SU-DHL-6 (cell line): ENCODE results near the gene TMEM9B.

Experiments used
- H2AFZ ChIP-seq: fragments of 200-600 bp; sonication (generic); 2 replicates; pipeline ENCODE4 v1.6.1; 2014; ENCODE audit warnings: low read depth, mild to moderate bottlenecking, moderate library complexity, mixed read lengths, antibody characterized with exemption, low read length; ENCODE audit not compliant: severe bottlenecking
- H3F3A ChIP-seq: fragments of 200-600 bp; shearing (Covaris generic); 2 replicates; pipeline ENCODE4 v1.6.0; 2016; ENCODE audit warnings: antibody characterized with exemption, mild to moderate bottlenecking; ENCODE audit not compliant: insufficient read depth
- H3K27ac ChIP-seq: fragments of 200-600 bp; sonication (generic); 2 replicates; pipeline ENCODE4 v1.5.1; 2016; ENCODE audit warnings: low read depth, mild to moderate bottlenecking, low read length, moderate library complexity, mixed read lengths
- H3K27me3 ChIP-seq: fragments of 200-600 bp; sonication (generic), shearing (Covaris generic); 2 replicates; pipeline ENCODE4 v1.6.0; 2014; ENCODE audit warnings: mild to moderate bottlenecking, low read length
- H3K36me3 ChIP-seq: fragments of 200-600 bp; sonication (generic); 2 replicates; pipeline ENCODE4 v1.6.1; 2014; ENCODE audit warnings: mild to moderate bottlenecking, low read length, mixed read lengths
- H3K4me2 ChIP-seq: fragments of 300-600, 200-600 bp; shearing (Covaris generic), sonication (generic); 2 replicates; pipeline ENCODE4 v1.6.0; 2014; ENCODE audit warnings: low read length, low read depth, mild to moderate bottlenecking; ENCODE audit not compliant: poor library complexity, severe bottlenecking
- H3K4me3 ChIP-seq: fragments of 200-600 bp; sonication (generic); 2 replicates; pipeline ENCODE4 v1.5.1; 2014; ENCODE audit warnings: antibody characterized with exemption, low read length, mild to moderate bottlenecking, mixed read lengths; ENCODE audit not compliant: insufficient read depth, poor library complexity, severe bottlenecking
- H3K79me2 ChIP-seq: fragments of 200-600 bp; sonication (generic); 2 replicates; pipeline ENCODE4 v1.6.1; 2014; ENCODE audit warnings: mild to moderate bottlenecking, low read length, moderate library complexity; ENCODE audit not compliant: insufficient read depth
- H3K9ac ChIP-seq: fragments of 200-600 bp; sonication (generic); 2 replicates; pipeline ENCODE4 v1.7.0; 2014; ENCODE audit warnings: mild to moderate bottlenecking, low read length
- H3K9me2 ChIP-seq: fragments of 200-600 bp; sonication (generic); replicated peaks from 2 replicates; pipeline ENCODE4 v1.6.1; 2014; ENCODE audit warnings: low read length; ENCODE audit not compliant: insufficient read depth
- H3K9me3 ChIP-seq: fragments of 200-600 bp; sonication (generic); 2 replicates; pipeline ENCODE4 v1.6.1; 2014; ENCODE audit warnings: low read length, mixed read lengths; ENCODE audit not compliant: insufficient read depth
- H4K20me1 ChIP-seq: fragments of 200-600 bp; sonication (generic); 2 replicates; pipeline ENCODE4 v1.6.1; 2014; ENCODE audit warnings: low read depth, mild to moderate bottlenecking, antibody characterized with exemption, low read length, moderate library complexity, mixed read lengths
- EZH2phosphoT487 ChIP-seq: fragments of 200-600 bp; sonication (generic), shearing (Covaris generic); conservative IDR thresholded peaks from 2 replicates; pipeline ENCODE4 v1.6.1; 2018; ENCODE audit warnings: mild to moderate bottlenecking, antibody characterized with exemption, low read length, moderate library complexity, mixed read lengths
- TF ChIP-seq, protein P1 (sequence below): fragments of 200-600 bp; sonication (generic); IDR thresholded peaks from one replicate; pipeline ENCODE4 v1.5.1; 2017; ENCODE audit warnings: antibody characterized with exemption, mild to moderate bottlenecking, low read length, moderate library complexity; ENCODE audit not compliant: insufficient read depth, poor library complexity, severe bottlenecking

The TMEM9B gene

DNA sequence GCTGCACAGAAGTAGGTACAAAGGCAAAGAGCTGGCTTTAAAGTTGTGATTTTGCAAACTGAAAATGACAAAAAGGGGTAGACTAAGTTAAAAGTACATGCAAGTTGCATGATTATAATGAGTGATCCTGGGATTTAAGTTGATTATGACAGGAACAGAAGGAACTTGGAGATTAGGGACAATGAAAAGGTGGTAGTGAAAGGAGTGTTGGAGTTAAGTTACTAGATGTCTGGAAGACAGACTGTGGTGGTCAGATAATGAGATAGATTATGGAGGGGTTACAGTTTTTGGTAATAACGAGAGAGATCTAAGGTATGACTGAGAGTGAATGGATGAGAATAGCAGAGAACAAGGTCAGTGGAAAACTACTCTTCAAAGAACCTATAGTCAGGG, 7.7 kb upstream of the TMEM9B start:
- H3F3A ChIP-seq = no peaks in the 10 kb centered on the region
- H3K27ac ChIP-seq = no peak overlapping the region
- H3K36me3 ChIP-seq = no peaks in the 10 kb centered on the region
- no peaks in the 10 kb centered on the region for H4K20me1 ChIP-seq
- H3K79me2 ChIP-seq = no peaks in the 10 kb centered on the region
- no peaks in the 10 kb centered on the region for H3K9me3 ChIP-seq
- H2AFZ ChIP-seq = no peak overlapping the region
- no peaks in the 10 kb centered on the region for H3K27me3 ChIP-seq
- H3K9ac ChIP-seq = no peak overlapping the region
- TF ChIP-seq, protein P1, sequence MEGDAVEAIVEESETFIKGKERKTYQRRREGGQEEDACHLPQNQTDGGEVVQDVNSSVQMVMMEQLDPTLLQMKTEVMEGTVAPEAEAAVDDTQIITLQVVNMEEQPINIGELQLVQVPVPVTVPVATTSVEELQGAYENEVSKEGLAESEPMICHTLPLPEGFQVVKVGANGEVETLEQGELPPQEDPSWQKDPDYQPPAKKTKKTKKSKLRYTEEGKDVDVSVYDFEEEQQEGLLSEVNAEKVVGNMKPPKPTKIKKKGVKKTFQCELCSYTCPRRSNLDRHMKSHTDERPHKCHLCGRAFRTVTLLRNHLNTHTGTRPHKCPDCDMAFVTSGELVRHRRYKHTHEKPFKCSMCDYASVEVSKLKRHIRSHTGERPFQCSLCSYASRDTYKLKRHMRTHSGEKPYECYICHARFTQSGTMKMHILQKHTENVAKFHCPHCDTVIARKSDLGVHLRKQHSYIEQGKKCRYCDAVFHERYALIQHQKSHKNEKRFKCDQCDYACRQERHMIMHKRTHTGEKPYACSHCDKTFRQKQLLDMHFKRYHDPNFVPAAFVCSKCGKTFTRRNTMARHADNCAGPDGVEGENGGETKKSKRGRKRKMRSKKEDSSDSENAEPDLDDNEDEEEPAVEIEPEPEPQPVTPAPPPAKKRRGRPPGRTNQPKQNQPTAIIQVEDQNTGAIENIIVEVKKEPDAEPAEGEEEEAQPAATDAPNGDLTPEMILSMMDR = no peak
- TF ChIP-seq EZH2phosphoT487 = no peak
- no peaks in the 10 kb centered on the region for H3K9me2 ChIP-seq
- H3K4me3 ChIP-seq = no peak overlapping the region
- no peak overlapping the region for H3K4me2 ChIP-seq

DNA sequence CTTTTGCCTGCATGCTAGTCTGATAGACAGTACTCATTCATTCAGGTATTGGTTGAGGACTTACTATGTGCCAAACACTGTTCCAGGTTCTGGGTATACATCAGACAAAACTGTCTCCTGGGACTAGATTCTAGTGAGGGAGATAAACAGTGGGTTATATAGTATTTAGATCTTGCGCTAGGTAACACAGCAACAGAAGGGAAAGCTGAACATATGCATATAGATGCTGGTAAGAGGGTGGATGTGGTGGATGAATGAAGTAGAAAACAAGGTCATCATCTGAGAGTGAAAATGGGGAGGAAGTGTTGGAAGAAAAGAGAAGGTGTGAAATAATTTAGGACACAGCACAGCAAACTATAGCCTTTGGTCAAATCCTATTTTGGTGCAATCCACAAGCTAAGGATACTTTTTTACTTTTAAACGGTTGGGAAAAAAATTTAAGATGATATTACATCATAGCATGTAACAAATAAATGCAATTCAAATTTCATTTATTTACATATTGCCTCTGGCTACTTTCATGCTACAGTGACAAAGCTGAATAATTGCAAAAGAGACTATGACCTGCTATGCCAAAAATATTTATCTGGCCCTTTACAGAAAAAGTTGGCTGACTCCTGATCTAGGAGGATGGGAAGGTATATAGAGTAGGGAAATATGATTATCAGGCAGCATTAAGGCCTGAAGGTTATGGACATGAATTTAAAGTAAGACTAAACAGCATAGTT, 7.1 kb upstream of the TMEM9B start:
- TF ChIP-seq EZH2phosphoT487 = no peak
- TF ChIP-seq, protein P1 = no peak
- H3K9me3 ChIP-seq = no peaks in the 10 kb centered on the region
- no peaks in the 10 kb centered on the region for H3K36me3 ChIP-seq
- no peak overlapping the region for H3K27ac ChIP-seq
- H3K27me3 ChIP-seq = no peaks in the 10 kb centered on the region
- no peaks in the 10 kb centered on the region for H3K79me2 ChIP-seq
- H3K4me3 ChIP-seq = no peak overlapping the region
- H2AFZ ChIP-seq = no peak overlapping the region
- no peaks in the 10 kb centered on the region for H3F3A ChIP-seq
- H3K9me2 ChIP-seq = no peaks in the 10 kb centered on the region
- H3K4me2 ChIP-seq = no peak overlapping the region
- H3K9ac ChIP-seq = no peak overlapping the region
- H4K20me1 ChIP-seq = no peaks in the 10 kb centered on the region

DNA sequence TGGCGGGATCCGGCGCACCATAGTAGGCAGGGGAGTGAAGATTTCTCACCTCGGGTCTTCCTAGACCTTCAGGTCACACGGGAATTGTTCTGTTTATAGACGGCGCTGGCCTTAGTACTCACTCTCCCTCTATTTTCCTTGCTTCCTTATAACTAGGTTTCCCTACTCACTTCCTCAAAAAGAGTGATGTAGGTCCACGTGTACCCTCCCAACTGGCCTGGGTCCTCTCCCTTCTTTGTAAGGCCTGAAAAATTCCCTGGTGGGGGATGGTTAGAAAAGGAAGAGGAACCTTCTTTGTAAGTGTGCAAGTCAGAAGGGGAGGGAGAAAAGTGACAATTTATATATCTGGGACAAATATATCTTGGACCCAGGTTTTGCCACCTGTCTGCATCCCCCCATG, 2.9 kb upstream of the TMEM9B start:
- no peak for TF ChIP-seq EZH2phosphoT487
- TF ChIP-seq, protein P1 = no peak
- H3K27me3 ChIP-seq = no peaks in the 10 kb centered on the region
- H3K36me3 ChIP-seq = no peaks in the 10 kb centered on the region
- no peaks in the 10 kb centered on the region for H3K9me3 ChIP-seq
- H3K79me2 ChIP-seq = peaks cover 20% of the 10 kb centered on the region
- H3K27ac ChIP-seq = no peak overlapping the region
- H2AFZ ChIP-seq = no peak overlapping the region
- no peaks in the 10 kb centered on the region; the same call in 1 of the 2 replicates for H3F3A ChIP-seq
- H3K9me2 ChIP-seq = no peaks in the 10 kb centered on the region
- no peak overlapping the region for H3K4me2 ChIP-seq
- no peak overlapping the region for H3K9ac ChIP-seq
- H4K20me1 ChIP-seq = no peaks in the 10 kb centered on the region
- H3K4me3 ChIP-seq = no peak overlapping the region
